GM21825 (cell line): ENCODE data around the gene PNPLA7.

Experiments
- ATAC-seq: cut with Tn5 transposase; IDR thresholded peaks from one replicate; pipeline ENCODE4 v1.9.1; 2021; ENCODE audit warnings: mild to moderate bottlenecking, moderate library complexity; ENCODE audit not compliant: unreplicated experiment

Gene PNPLA7

GRCh38 chr9:137497921-137498719 lies 52.1 kb downstream of the PNPLA7 start:
- no peak for ATAC-seq

GRCh38 chr9:137496601-137497375 lies 53.4 kb downstream of the PNPLA7 start:
- ATAC-seq = no peak

- ATAC-seq = no peak
These were observed 55.5 kb downstream of the PNPLA7 start for GRCh38 chr9:137494550-137495351.

- no peak for ATAC-seq
These were observed 56.1 kb downstream of the PNPLA7 start for GRCh38 chr9:137494104-137494544.

GRCh38 chr9:137493364-137494103 lies 56.7 kb downstream of the PNPLA7 start:
- ATAC-seq = no peak

- ATAC-seq = no peak
These were observed 57.5 kb downstream of the PNPLA7 start for GRCh38 chr9:137492464-137493363.

GRCh38 chr9:137491735-137492432 lies 58.3 kb downstream of the PNPLA7 start:
- ATAC-seq = no peak

- ATAC-seq = no peak
These were observed 59.5 kb downstream of the PNPLA7 start for GRCh38 chr9:137490532-137491186.

- ATAC-seq = no peak
These were observed 61.3 kb downstream of the PNPLA7 start for GRCh38 chr9:137488906-137489305.

GRCh38 chr9:137488327-137488653 lies 61.9 kb downstream of the PNPLA7 start:
- ATAC-seq = no peak

- ATAC-seq = no peak
These were observed 62.5 kb downstream of the PNPLA7 start for GRCh38 chr9:137487454-137488326.

- ATAC-seq = no peak
These were observed 63.4 kb downstream of the PNPLA7 start for GRCh38 chr9:137486545-137487453.

GRCh38 chr9:137486141-137486490 lies 64.1 kb downstream of the PNPLA7 start:
- no peak for ATAC-seq

GRCh38 chr9:137485343-137486140 lies 64.7 kb downstream of the PNPLA7 start:
- ATAC-seq = no peak

GRCh38 chr9:137484551-137485315 lies 65.5 kb downstream of the PNPLA7 start:
- no peak for ATAC-seq
